HFFc6 (cell line): ENCODE data around the gene PRUNE1. TPM values are rescaled to one million over a fixed set of nuclear protein-coding genes. Genes with fewer than 3 reads are reported as not detected.

Source experiments
- DNase-seq: peaks from one replicate; pipeline ENCODE4 v3.0.0-alpha.2; 2018
- H3K27ac Mint-ChIP-seq: 2 replicates; pipeline ENCODE4 v1.8.0; 2020; ENCODE audit warnings: mild to moderate bottlenecking, mixed read lengths
- H3K27me3 Mint-ChIP-seq: 2 replicates; pipeline ENCODE4 v1.8.0; 2021; ENCODE audit warnings: mild to moderate bottlenecking, moderate library complexity, mixed read lengths; ENCODE audit not compliant: insufficient read depth
- H3K36me3 Mint-ChIP-seq: 2 replicates; pipeline ENCODE4 v1.8.0; 2021; ENCODE audit warnings: low read depth, mixed read lengths
- H3K4me1 Mint-ChIP-seq: 2 replicates; pipeline ENCODE4 v1.8.0; 2020; ENCODE audit warnings: low read depth, mixed read lengths
- H3K4me3 Mint-ChIP-seq: 2 replicates; pipeline ENCODE4 v1.8.0; 2020; ENCODE audit warnings: mild to moderate bottlenecking, moderate library complexity, mixed read lengths
- H3K9me3 Mint-ChIP-seq: 2 replicates; pipeline ENCODE4 v1.8.0; 2020; ENCODE audit warnings: mild to moderate bottlenecking, mixed read lengths
- total RNA-seq, 6 experiments: library from RNA; stranded (reverse); fragmentation: NEBNext Ultra II Directional; extraction: Animal tissue kit (Norgen Biotek cat#: 25700); gene quantifications; 2 replicates in 1 of 6; 3 replicates in 5 of 6; pipeline ENCODE4 v1.2.3, GENCODE V29; 2021
- TF ChIP-seq, protein P1 (sequence below): fragments of 200-600 bp; sonication (generic); IDR thresholded peaks from 2 replicates; pipeline ENCODE4 v1.5.0; 2021; ENCODE audit warnings: antibody characterized with exemption, mild to moderate bottlenecking

The PRUNE1 gene
- total RNA-seq, 6 experiments from 2014 or later, result 6.6 to 10.0 (median 7.7) TPM

GRCh38 chr1:151032164-151032563 lies 23.9 kb downstream of the PRUNE1 start:
- TF ChIP-seq, protein P1, sequence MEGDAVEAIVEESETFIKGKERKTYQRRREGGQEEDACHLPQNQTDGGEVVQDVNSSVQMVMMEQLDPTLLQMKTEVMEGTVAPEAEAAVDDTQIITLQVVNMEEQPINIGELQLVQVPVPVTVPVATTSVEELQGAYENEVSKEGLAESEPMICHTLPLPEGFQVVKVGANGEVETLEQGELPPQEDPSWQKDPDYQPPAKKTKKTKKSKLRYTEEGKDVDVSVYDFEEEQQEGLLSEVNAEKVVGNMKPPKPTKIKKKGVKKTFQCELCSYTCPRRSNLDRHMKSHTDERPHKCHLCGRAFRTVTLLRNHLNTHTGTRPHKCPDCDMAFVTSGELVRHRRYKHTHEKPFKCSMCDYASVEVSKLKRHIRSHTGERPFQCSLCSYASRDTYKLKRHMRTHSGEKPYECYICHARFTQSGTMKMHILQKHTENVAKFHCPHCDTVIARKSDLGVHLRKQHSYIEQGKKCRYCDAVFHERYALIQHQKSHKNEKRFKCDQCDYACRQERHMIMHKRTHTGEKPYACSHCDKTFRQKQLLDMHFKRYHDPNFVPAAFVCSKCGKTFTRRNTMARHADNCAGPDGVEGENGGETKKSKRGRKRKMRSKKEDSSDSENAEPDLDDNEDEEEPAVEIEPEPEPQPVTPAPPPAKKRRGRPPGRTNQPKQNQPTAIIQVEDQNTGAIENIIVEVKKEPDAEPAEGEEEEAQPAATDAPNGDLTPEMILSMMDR, result no peak
- no peak for DNase-seq
- peaks cover 11% of the 10 kb centered on the region for H3K4me1 Mint-ChIP-seq
- peaks cover 19% of the 10 kb centered on the region for H3K36me3 Mint-ChIP-seq
- H3K27me3 Mint-ChIP-seq, result peaks cover 3% of the 10 kb centered on the region
- no peak overlapping the region for H3K4me3 Mint-ChIP-seq
- no peak overlapping the region for H3K27ac Mint-ChIP-seq
- H3K9me3 Mint-ChIP-seq, result no peaks in the 10 kb centered on the region

DNA sequence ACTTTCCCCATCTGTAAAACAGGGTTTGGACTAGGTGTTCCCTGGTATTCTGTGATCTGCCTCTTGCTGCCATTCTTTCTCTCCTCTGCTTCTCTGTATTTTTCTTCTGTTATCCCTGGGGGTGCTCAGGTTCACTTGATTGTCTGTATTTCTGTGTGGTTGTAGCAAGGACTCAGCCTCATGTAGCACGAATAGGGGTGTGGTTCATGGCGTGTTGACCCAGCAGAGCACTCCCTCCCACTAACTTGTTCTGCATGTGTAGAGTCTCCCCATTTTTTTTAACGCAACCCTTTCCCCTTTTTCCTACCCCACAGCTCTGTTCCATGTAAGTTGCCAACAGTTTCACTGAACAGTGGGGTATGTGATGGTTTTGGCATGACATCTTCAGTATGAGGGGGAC lies 26.9 kb downstream of the PRUNE1 start:
- Mint-ChIP-seq H3K4me3 (no peak overlapping the region), H3K9me3 (no peaks in the 10 kb centered on the region), H3K27ac (no peak overlapping the region), H3K36me3 (peaks cover 13% of the 10 kb centered on the region), H3K4me1 (peaks cover 11% of the 10 kb centered on the region), H3K27me3 (peaks cover 3% of the 10 kb centered on the region)
- no peak for DNase-seq
- TF ChIP-seq, protein P1, result no peak

- no peak for DNase-seq
- peaks cover 13% of the 10 kb centered on the region for H3K36me3 Mint-ChIP-seq
- no peak within 1 kb of the TSS for H3K4me3 Mint-ChIP-seq
- H3K9me3 Mint-ChIP-seq, result no peaks in the 10 kb centered on the region
- peaks cover 11% of the 10 kb centered on the region for H3K4me1 Mint-ChIP-seq
- H3K27me3 Mint-ChIP-seq, result peaks cover 3% of the 10 kb centered on the region
- H3K27ac Mint-ChIP-seq, result no peak within 1 kb of the TSS
- TF ChIP-seq, protein P1, result no peak
Measured at GRCh38 chr1:151036356-151036755, 28.1 kb downstream of the PRUNE1 start, which contains the start of gene BNIPL. Gene BNIPL (plus strand): TSS chr1:151036586. CDS start chr1:151036726, 140 bp downstream.

GRCh38 chr1:151037032-151037431 lies 28.8 kb downstream of the PRUNE1 start:
- Mint-ChIP-seq H3K4me3 (no peak overlapping the region), H3K36me3 (peaks cover 13% of the 10 kb centered on the region), H3K27me3 (peaks cover 3% of the 10 kb centered on the region), H3K4me1 (peaks cover 11% of the 10 kb centered on the region), H3K27ac (no peak overlapping the region), H3K9me3 (no peaks in the 10 kb centered on the region)
- no peak for DNase-seq
- TF ChIP-seq, protein P1, result no peak

- Mint-ChIP-seq H3K36me3 (peaks cover 6% of the 10 kb centered on the region), H3K4me3 (no peak overlapping the region), H3K27me3 (peaks cover 3% of the 10 kb centered on the region)
Measured at GRCh38 chr1:151039521-151039920, 31.3 kb downstream of the PRUNE1 start.

More at GRCh38 chr1:151039521-151039920, 31.3 kb downstream of the PRUNE1 start:
- Mint-ChIP-seq H3K4me1 (peaks cover under 1% of the 10 kb centered on the region; the same call in 1 of the 2 replicates), H3K9me3 (no peaks in the 10 kb centered on the region), H3K27ac (no peak overlapping the region)
- DNase-seq, result no peak
- TF ChIP-seq, protein P1, result no peak
